HG03378 (cell line): Measurements from ENCODE around the gene DLST.
A peak's percentile ranks its signal among the peaks of the same experiment; 100 is the strongest.

ENCODE experiments used
- ATAC-seq: cut with Tn5 transposase; IDR thresholded peaks from one replicate; pipeline ENCODE4 v1.9.1; 2021; ENCODE audit warnings: mild to moderate bottlenecking, moderate library complexity; ENCODE audit not compliant: unreplicated experiment

The DLST gene

GRCh38 chr14:74892745-74893144 is 11.0 kb downstream of the DLST start:
- ATAC-seq = no peak

GRCh38 chr14:74893614-74894091 is 11.9 kb downstream of the DLST start:
- peak; percentile 51 for ATAC-seq

DNA sequence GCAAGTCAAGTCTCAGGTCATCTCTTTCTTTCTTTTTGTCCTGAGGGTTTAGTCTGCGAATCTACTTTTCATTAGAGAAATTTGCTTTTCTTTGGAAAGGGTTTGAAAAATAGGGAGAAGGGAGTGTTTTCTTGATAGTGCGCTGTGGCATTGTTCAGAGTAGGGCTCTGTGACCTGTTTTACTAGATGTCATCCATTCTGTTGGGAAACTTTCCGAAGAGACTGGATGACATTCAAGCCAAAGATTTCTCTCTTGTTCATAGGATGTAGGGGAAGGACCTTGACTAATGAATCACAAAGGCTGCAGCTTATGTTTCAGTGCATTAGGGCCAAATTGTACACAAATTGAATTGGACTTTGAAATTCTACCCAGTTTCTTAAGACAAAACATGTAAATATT is 14.7 kb downstream of the DLST start:
- ATAC-seq = no peak

GRCh38 chr14:74897642-74898041 is 15.9 kb downstream of the DLST start:
- no peak for ATAC-seq

DNA sequence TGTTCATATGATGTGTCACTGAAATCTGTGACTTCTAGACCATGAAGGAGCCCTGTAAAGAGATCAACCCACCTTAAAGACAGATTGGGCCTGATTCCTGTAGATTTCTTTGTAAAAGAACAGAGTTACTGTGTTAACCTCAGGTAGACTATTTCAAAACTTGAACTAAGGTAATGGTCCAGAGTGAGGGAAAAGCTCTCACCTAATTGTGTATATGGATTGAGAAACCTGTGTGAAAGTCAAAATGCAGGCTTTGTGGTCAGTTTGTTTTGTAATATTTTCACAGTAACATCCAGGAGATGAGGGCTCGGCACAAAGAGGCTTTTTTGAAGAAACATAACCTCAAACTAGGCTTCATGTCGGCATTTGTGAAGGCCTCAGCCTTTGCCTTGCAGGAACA is 16.4 kb downstream of the DLST start:
- ATAC-seq = no peak

GRCh38 chr14:74898694-74899093 is 17.0 kb downstream of the DLST start:
- ATAC-seq = no peak

DNA sequence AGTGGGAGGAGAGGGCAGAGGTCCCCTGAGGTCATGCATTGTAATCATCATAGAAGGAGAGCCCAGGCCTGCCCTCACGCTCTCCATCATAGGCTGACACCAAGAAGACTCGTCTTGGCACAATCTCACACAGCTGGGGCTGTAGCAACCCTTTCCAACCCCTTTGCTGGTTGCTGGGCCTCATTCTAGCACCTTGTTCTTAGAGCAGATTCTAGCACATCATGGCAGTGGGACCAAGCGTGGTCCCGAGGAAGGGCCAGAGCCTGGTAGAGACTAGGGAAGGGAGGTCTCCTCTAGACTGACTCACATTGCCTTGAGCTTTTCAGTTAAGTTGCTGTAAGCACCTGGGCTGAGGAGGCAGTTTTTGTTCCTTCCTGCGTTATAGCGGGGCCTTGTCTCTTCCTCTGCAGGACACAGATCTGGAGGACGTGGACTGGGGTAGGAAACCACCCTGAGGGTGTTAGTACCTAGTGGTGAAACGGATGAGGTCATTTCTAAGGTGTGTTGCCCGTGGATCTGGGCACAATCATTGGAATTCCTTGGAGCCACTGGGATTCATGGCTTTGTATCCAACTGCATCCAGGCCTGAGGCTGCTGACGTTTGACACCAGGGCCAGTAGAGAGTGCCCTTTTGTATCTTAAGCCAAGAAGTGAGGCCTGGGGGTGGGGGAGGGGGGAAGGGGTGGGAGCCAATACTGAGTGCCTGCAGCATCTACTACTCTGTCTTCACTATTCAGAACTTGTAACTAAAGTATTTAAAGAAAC is 21.4 kb downstream of the DLST start:
- ATAC-seq = no peak

- no peak for ATAC-seq
Observed at GRCh38 chr14:74904635-74905503, 23.2 kb downstream of the DLST start.

DNA sequence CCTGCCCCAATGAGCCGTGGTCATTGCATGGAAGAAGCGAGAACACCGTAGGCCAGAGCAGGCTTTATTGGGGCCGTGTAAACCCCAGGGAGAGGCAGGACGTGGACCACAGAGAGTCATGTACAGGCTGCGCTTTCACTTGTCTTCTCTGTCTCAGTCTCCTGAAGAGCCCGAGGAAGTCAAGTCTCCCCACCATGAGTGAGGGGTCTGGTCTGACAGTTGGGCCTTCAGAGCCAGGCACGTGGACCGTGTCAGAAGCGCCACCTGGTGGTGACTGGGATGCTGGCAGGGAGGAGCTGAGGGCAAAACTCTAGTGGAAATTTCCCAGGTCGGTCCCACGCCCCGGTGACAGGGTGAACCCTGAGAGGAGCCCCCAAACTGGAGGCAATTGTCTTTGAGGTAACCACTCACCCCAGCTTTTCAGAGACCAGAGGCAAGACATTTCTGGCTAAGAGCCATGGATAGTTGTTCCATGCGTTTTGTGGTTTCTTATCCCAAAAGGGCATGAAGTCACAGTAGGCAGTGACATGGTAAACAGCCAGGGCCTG is 24.0 kb downstream of the DLST start:
- no peak for ATAC-seq

DNA sequence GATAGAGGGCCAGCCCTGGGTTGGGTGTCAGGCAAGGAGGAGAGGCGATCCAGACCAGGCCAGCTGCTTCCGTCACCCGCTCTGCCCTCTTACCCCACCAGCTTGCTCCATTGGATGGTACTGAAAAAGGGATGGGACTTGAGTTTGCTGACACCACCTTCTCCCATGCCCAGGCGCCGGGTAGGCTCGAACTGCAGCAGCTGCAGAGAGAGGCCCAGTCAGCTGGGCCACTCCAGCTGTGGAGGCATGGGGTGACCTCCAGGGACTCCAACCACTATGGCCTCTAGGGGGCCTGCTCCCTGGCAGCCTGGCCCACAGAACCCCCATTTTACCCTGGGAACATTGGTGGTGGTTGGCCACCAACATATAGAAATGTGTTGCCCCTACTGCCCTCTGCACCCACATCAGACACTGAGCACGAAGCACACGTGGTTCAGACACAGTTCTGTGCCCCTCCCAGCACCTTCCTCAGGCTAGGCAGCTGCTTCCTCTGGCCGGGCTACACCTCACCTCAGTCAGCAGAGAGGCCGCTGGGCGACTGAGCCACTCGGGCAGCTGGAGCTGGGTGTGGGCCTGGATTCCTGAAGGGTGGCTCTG is 25.3 kb downstream of the DLST start:
- ATAC-seq = no peak

- ATAC-seq = no peak
Observed at GRCh38 chr14:74907744-74908143, 26.0 kb downstream of the DLST start.

GRCh38 chr14:74908861-74909341 is 27.2 kb downstream of the DLST start:
- no peak for ATAC-seq

- no peak for ATAC-seq
Observed at GRCh38 chr14:74909501-74909900, 27.8 kb downstream of the DLST start.

DNA sequence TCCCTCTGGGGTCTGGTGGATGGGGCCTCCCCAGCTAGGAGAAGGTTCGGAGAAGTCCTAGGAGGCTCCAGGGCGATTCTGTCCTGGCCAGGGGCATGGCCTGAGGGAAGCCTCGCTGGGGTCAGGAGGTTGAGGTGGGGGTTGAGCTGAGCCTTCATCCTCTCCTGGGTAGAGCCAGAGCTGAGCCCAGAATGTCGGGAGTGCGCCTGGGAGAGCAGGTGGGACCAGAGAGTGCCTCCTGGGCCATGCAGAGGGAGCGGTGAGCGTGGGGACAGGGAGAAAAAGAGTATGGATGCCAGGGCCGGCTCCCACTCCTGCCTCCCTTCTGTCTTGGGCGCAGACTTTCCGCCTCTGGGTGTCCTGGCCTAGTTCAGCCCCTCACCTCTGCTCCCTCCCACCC is 28.2 kb downstream of the DLST start:
- ATAC-seq = no peak

DNA sequence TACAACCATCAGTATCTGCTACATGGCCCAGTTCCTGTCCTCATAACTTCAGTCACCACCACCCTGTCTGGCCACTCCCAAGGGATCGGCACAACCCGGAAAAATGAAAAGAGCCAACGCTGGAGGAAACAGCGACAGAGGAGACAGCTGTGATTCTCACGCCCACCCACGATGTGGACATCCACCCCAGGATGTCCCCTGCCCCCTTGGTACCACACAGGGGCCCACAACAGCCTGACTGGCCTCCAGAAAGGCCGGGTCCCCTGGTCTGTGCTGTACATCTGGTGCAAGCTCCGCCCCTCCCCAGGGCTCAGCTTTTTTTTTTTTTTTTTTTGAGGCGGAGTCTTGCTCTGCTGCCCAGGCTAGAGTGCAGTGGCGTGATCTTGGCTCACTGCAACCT is 28.8 kb downstream of the DLST start:
- ATAC-seq = no peak

DNA sequence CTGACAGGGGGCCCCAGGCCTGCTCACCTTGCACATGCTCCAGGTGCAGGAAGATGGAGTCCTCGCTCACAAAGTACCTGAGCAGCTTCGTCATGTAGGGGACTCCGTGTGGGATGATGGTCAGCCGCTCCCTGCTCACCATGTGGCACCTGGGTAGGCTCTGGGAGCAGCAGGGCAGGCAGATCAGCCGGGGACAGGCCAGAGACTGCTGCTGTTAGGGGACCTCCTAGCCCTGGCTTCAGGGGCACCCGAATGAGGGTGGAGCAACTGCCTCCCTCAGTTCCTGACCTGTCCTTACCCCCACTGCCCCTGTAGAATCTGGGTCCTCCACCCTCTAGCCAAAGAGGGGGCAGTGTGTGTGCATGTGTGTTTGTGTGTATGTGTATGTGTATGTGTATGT is 29.5 kb downstream of the DLST start:
- ATAC-seq = no peak

GRCh38 chr14:74911704-74912103 is 30.0 kb downstream of the DLST start:
- ATAC-seq = no peak

- ATAC-seq = no peak
Observed at GRCh38 chr14:74912111-74912510, 30.4 kb downstream of the DLST start.

DNA sequence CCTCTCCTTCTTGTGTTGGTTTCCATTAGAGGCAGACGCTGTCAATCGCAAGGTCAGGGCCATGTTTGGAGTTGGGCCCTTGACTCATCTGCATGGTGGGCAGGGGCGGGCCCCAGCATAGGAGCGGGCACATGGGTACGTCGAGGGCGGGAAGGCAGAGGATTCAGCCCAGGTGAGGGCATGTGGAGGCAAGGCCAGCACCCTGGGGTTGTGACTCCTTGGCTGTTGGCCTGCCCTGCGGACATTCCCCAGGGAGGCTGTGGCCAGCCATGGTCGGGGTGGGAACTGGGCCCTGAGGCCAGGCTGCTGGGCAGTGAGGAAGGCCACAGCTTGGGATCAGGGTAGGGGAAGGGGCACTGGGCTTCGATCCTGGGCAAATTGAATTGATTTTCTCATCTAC is 31.1 kb downstream of the DLST start:
- no peak for ATAC-seq

GRCh38 chr14:74913393-74913910 is 31.7 kb downstream of the DLST start:
- ATAC-seq = no peak

- no peak for ATAC-seq
Observed at GRCh38 chr14:74913986-74914573, 32.4 kb downstream of the DLST start.
